ENCODE data around the gene RAB33B. TPM values are rescaled to one million over a fixed set of nuclear protein-coding genes. Genes with fewer than 3 reads are reported as not detected.
"Not testable (repeated sequence)": the region's sequence is repeated elsewhere in the genome, so short reads cannot be mapped to it uniquely, and the experiment has no call there.

RAB33B gene
- 1 to 10 TPM; 5.5 to 5.7 TPM for total RNA-seq

- Mint-ChIP-seq H3K27ac (peak within 1 kb of the TSS; percentile 97), H3K27me3 (no peaks in the 10 kb centered on the region), H3K4me3 (peak within 1 kb of the TSS; percentile 95), H3K9me3 (no peaks in the 10 kb centered on the region), H3K4me1 (ENCODE audit: low read depth) (peaks cover 58% of the 10 kb centered on the region), H3K36me3 (peaks cover 5% of the 10 kb centered on the region)
- no peak for DNase-seq
- ChIA-PET POLR2A (interaction anchor here (0.5 to 2.5 kb wide), 3 partner anchors 10 to 145 kb away, joined by 3 to 23 read pairs (median 5); partner anchors contain the start of gene SETD7), CTCF (interaction anchor here (1.2 kb wide), 1 partner anchor 40 kb away, joined by 4 read pairs; no protein-coding TSS in a partner anchor)
- intact Hi-C loops (cut with micrococcal nuclease): loop anchor here (2.0 to 10.0 kb wide), 6 partner anchors 202 to 1212 kb away; partner anchors contain the start of genes ELMOD2, SCOC and SLC7A11
Measured at GRCh38 chr4:139454111-139455045, at the start of gene RAB33B. TSS of gene RAB33B (plus strand) at chr4:139454121. CDS start at chr4:139454196, 75 bp downstream.

DNA sequence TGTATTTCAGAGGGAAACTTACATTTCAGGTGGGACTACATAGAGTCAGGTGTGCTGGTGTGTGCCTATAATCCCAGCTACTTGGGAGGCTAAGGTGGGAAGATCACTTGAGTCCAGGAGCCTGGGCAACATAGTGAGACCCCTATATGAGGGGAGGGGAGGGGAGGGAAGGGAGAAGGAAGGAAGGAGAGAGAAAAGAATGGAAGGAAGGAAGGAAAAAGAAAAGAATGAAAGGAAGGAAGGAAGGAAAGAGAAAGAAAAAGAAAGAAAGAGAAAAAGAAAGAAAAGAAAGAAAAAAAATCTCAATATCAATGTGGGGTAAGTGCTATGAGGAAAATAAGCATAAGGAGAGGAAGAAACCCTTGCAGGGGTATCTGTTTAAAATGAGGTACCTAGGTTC, 43.6 kb upstream of the RAB33B start:
- POLR2A ChIA-PET: no interaction called here
- no peaks in the 10 kb centered on the region for H3K27me3 Mint-ChIP-seq
- intact Hi-C loops (cut with micrococcal nuclease): no loop called here
- DNase-seq: no peak
- H3K27ac Mint-ChIP-seq: no peak overlapping the region
- H3K4me3 Mint-ChIP-seq: no peak overlapping the region
- CTCF ChIA-PET: no interaction called here
- peaks cover 7% of the 10 kb centered on the region for H3K9me3 Mint-ChIP-seq
- H3K36me3 Mint-ChIP-seq: peaks cover 22% of the 10 kb centered on the region
- H3K4me1 Mint-ChIP-seq (ENCODE audit: low read depth): no peaks in the 10 kb centered on the region

DNA sequence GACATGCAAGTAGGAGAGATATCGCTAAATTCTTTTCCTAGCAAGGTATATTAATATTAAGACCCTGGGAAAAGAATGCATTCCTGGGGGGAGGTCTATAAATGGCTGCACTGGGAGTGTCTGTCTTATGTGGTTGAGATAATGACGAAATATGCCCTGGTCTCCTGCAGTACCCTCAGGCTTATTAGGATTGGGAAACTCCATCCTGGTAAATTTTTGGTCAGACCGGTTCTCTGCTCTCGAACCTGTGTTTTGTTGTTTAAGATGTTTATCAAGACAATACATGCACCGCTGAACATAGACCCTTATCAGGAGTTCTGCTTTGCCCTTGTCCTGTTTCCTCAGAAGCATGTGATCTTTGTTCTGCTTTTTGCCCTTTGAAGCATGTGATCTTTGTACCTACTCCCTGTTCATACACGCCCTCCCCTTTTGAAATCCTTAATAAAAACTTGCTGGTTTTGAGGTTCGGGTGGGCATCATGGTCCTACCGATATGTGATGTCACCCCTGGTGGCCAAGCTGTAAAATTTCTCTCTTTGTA, 39.2 kb upstream of the RAB33B start:
- H3K4me3 Mint-ChIP-seq: not testable (repeated sequence)

DNA sequence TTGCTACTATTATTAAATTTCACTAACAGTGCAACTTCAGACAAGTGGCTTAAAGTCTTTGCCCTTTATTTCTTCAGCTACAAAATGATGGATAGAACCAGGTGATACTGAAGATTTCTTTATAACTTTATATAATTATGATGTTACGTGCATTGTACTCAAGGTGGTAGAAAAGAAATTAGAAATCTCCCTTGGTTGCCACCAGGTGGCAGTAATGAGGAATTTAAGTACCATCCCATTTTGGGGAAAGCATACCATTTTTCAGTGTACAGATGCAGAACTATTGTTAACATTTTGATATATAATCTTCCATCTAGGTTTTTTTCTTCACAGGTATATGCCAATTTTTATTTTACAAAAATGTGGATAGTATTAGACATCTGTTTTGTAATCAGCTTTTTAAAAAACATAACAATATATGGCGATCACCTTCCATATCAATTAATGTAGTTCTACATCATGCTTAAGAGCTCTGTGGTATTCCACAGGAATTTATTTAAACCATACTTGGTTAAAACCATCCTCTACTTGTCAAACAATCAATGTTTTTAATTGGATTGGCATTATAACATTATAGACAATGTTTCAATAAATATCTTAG, 37.7 kb upstream of the RAB33B start:
- H3K4me3 Mint-ChIP-seq: no peak overlapping the region
- H3K27ac Mint-ChIP-seq: no peak overlapping the region
- peaks cover 15% of the 10 kb centered on the region for H3K9me3 Mint-ChIP-seq
- H3K4me1 Mint-ChIP-seq (ENCODE audit: low read depth): peaks cover 8% of the 10 kb centered on the region
- DNase-seq: no peak
- CTCF ChIA-PET: interaction anchor here (0.6 to 1.4 kb wide), 13 partner anchors 9 to 386 kb away, joined by 3 to 6 read pairs (median 3); partner anchors contain the start of gene SETD7
- H3K27me3 Mint-ChIP-seq: no peaks in the 10 kb centered on the region
- POLR2A ChIA-PET: interaction anchor here (0.6 kb wide), 1 partner anchor 96 kb away, joined by 4 read pairs; no protein-coding TSS in a partner anchor
- peaks cover 26% of the 10 kb centered on the region for H3K36me3 Mint-ChIP-seq
- intact Hi-C loops (cut with micrococcal nuclease): loop anchor here (1.0 kb wide), 3 partner anchors 37 to 235 kb away; no protein-coding TSS in a partner anchor

More for the DNA sequence above, 39.2 kb upstream of the RAB33B start:
- H3K4me1 Mint-ChIP-seq (ENCODE audit: low read depth); DNase-seq; H3K27me3 Mint-ChIP-seq; H3K27ac Mint-ChIP-seq; intact Hi-C loops (cut with micrococcal nuclease); POLR2A ChIA-PET; H3K9me3 Mint-ChIP-seq: not testable (repeated sequence)
- CTCF ChIA-PET: interaction anchor here (0.7 to 1.6 kb wide), 3 partner anchors 9 to 116 kb away, joined by 3 to 4 read pairs (median 3); partner anchors contain the start of gene RAB33B
- peaks cover 20% of the 10 kb centered on the region for H3K36me3 Mint-ChIP-seq

DNA sequence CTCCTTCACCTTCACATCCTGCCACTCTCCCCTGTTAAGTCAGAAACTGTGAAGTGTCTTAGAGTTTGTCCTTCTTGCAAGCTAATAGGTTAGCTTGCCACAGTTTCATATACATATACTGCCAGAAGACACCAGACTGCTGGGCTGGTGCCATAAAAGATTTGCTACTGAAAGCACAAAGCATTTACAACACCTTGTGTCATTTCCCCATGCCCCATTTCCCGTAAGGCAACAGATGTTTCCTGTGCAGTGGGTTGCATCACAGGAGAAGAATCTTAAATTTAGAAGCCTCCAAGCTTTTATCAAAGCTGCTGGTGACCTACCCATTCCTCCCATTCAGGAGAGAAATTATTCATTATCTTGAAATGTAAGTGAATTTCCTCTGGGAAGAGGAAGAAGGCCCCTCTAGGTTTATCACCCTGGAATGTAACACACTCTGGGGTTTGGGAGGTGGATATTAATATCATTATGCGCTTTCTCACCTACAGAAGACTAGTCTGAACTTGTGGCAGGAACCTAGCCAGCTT, 34.5 kb upstream of the RAB33B start:
- CTCF ChIA-PET: interaction anchor here (0.8 kb wide), 1 partner anchor 34 kb away, joined by 3 read pairs; no protein-coding TSS in a partner anchor
- no peak overlapping the region for H3K4me3 Mint-ChIP-seq
- H3K36me3 Mint-ChIP-seq: peaks cover 19% of the 10 kb centered on the region
- POLR2A ChIA-PET: no interaction called here
- intact Hi-C loops (cut with micrococcal nuclease): no loop called here
- H3K27ac Mint-ChIP-seq: peak overlapping the region; percentile 46
- peaks cover 30% of the 10 kb centered on the region for H3K9me3 Mint-ChIP-seq
- no peaks in the 10 kb centered on the region for H3K27me3 Mint-ChIP-seq
- DNase-seq: peak; percentile 34
- peaks cover 8% of the 10 kb centered on the region for H3K4me1 Mint-ChIP-seq (ENCODE audit: low read depth)

DNA sequence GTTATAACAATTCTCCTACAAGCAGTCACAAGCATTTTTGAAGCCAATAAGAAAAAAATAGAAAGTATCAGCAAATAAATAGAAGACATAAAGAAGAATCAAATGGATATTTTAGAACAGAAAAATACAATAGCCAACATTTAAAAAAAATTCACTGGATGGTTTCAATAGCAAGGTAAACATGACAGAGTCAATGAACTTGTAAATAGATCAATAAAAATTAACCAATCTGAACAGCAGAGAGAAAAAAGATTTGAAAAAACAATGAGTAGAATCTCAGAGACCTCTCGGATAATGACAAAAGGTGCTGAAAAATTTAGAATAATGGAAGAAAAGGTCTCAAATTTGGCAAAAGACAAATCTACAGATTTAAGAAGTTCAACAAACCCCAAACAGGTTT, 33.3 kb upstream of the RAB33B start:
- CTCF ChIA-PET: interaction anchor here (0.7 kb wide), 1 partner anchor 146 kb away, joined by 3 read pairs; no protein-coding TSS in a partner anchor
- no peak overlapping the region for H3K27ac Mint-ChIP-seq

GRCh38 chr4:139436122-139436521, 17.8 kb upstream of the RAB33B start:
- peaks cover 47% of the 10 kb centered on the region for H3K36me3 Mint-ChIP-seq
- ChIA-PET CTCF (interaction anchor here (0.9 kb wide), 1 partner anchor 103 kb away, joined by 3 read pairs; no protein-coding TSS in a partner anchor), POLR2A (no interaction called here)
- H3K4me1 Mint-ChIP-seq (ENCODE audit: low read depth): peaks cover 6% of the 10 kb centered on the region
- no peak for DNase-seq
- no peaks in the 10 kb centered on the region for H3K27me3 Mint-ChIP-seq
- no peak overlapping the region for H3K27ac Mint-ChIP-seq
- H3K9me3 Mint-ChIP-seq: peaks cover 37% of the 10 kb centered on the region
- H3K4me3 Mint-ChIP-seq: no peak overlapping the region
- intact Hi-C loops (cut with micrococcal nuclease): no loop called here

More for the DNA sequence above, 33.3 kb upstream of the RAB33B start:
- Mint-ChIP-seq H3K4me3 (no peak overlapping the region), H3K27me3 (no peaks in the 10 kb centered on the region), H3K36me3 (peaks cover 13% of the 10 kb centered on the region), H3K9me3 (peaks cover 23% of the 10 kb centered on the region), H3K4me1 (ENCODE audit: low read depth) (peaks cover 8% of the 10 kb centered on the region)
- POLR2A ChIA-PET: no interaction called here
- intact Hi-C loops (cut with micrococcal nuclease): no loop called here
- no peak for DNase-seq

- H3K4me3 Mint-ChIP-seq: no peak overlapping the region
- ChIA-PET POLR2A (no interaction called here), CTCF (no interaction called here)
- intact Hi-C loops (cut with micrococcal nuclease): no loop called here
- no peaks in the 10 kb centered on the region for H3K27me3 Mint-ChIP-seq
- H3K9me3 Mint-ChIP-seq: peaks cover 33% of the 10 kb centered on the region
- H3K27ac Mint-ChIP-seq: no peak overlapping the region
- peaks cover 6% of the 10 kb centered on the region for H3K4me1 Mint-ChIP-seq (ENCODE audit: low read depth)
- peaks cover 43% of the 10 kb centered on the region for H3K36me3 Mint-ChIP-seq
- no peak for DNase-seq
Measured at GRCh38 chr4:139438141-139438540, 15.8 kb upstream of the RAB33B start.

- Mint-ChIP-seq H3K4me1 (ENCODE audit: low read depth) (no peaks in the 10 kb centered on the region), H3K9me3 (peaks cover 29% of the 10 kb centered on the region), H3K4me3 (no peak overlapping the region), H3K36me3 (peaks cover 39% of the 10 kb centered on the region), H3K27me3 (no peaks in the 10 kb centered on the region), H3K27ac (no peak overlapping the region)
- POLR2A ChIA-PET: no interaction called here
- intact Hi-C loops (cut with micrococcal nuclease): no loop called here
- CTCF ChIA-PET: no interaction called here
- no peak for DNase-seq
Measured at GRCh38 chr4:139441029-139441428, 12.9 kb upstream of the RAB33B start.

DNA sequence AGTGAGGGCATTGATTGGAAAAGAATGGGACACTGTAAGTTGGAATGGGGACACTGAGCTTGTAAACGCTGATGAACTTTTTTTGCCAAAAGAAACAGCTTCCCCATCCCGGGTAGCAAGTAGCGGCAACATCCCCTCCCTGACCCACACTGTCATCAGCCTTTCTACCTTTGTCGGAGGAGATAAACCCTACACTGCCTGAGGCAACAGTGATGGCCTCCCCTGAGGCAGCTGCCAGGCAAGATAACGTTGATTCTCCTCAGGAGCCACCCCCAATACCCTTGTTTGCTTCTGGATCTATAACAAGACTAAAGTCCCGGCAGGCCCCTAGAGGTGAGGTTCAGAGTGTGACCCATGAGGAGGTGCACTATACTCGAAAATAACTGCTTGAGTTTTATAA, 10.3 kb upstream of the RAB33B start:
- DNase-seq: no peak
- peaks cover 19% of the 10 kb centered on the region for H3K36me3 Mint-ChIP-seq
- ChIA-PET CTCF (interaction anchor here (1.0 kb wide), 1 partner anchor 9 kb away, joined by 4 read pairs; no protein-coding TSS in a partner anchor), POLR2A (no interaction called here)
- H3K4me1 Mint-ChIP-seq (ENCODE audit: low read depth): no peaks in the 10 kb centered on the region
- H3K27ac Mint-ChIP-seq: no peak overlapping the region
- no peak overlapping the region for H3K4me3 Mint-ChIP-seq
- intact Hi-C loops (cut with micrococcal nuclease): no loop called here
- no peaks in the 10 kb centered on the region for H3K27me3 Mint-ChIP-seq
- peaks cover 16% of the 10 kb centered on the region for H3K9me3 Mint-ChIP-seq

- H3K9me3 Mint-ChIP-seq, CTCF ChIA-PET: not testable (repeated sequence)
Measured at GRCh38 chr4:139444881-139445280, 9.0 kb upstream of the RAB33B start.

More at GRCh38 chr4:139444881-139445280, 9.0 kb upstream of the RAB33B start:
- H3K4me3 Mint-ChIP-seq; intact Hi-C loops (cut with micrococcal nuclease); H3K27me3 Mint-ChIP-seq; DNase-seq; H3K4me1 Mint-ChIP-seq (ENCODE audit: low read depth); H3K27ac Mint-ChIP-seq: not testable (repeated sequence)
- POLR2A ChIA-PET: interaction anchor here (0.6 to 1.0 kb wide), 2 partner anchors 9 to 161 kb away, joined by 3 read pairs; partner anchors contain the start of gene RAB33B
- peaks cover 11% of the 10 kb centered on the region for H3K36me3 Mint-ChIP-seq

Measured in activated CD4-positive, alpha-beta memory T cell treated with anti-CD3 and anti-CD28 coated beads for 36 hours (primary cell).